Right atrium auricular region (tissue), 2 donors: ENCODE measurements around the gene ATXN2. TPM values are rescaled to one million over a fixed set of nuclear protein-coding genes. Genes with fewer than 3 reads are reported as not detected.
A peak's percentile ranks its signal among the peaks of the same experiment; 100 is the strongest.

ENCODE experiments used
- DNase-seq: peaks from one replicate; pipeline ENCODE4 v3.0.0-alpha.2; 2019; ENCODE audit warnings: low spot score
- H3K27ac ChIP-seq, 2 donors: fragments of 200-600 bp; sonication (generic); 1 replicate in 1 of 2; 2 replicates in 1 of 2; pipeline ENCODE4 v1.5.1; 2016 to 2019
- H3K27me3 ChIP-seq, 2 donors: fragments of 200-600 bp; sonication (generic); one replicate each; pipeline versions ENCODE4 v1.5.1 to v1.6.0; 2017 to 2019
- H3K36me3 ChIP-seq: fragments of 200-600 bp; sonication (generic); one replicate; pipeline ENCODE4 v1.5.1; 2016
- H3K4me1 ChIP-seq, 2 donors: fragments of 200-600 bp; sonication (generic); one replicate each; pipeline versions ENCODE4 v1.5.1 to v1.6.0; 2017 to 2019
- H3K4me3 ChIP-seq, 2 donors: fragments of 200-600 bp; sonication (generic); 1 replicate in 1 of 2; 2 replicates in 1 of 2; pipeline ENCODE4 v1.5.1; 2017 to 2019; ENCODE audit warnings: mild to moderate bottlenecking in 1 of 2, moderate library complexity in 1 of 2
- H3K9me3 ChIP-seq, 2 donors: fragments of 200-600 bp; sonication (generic); one replicate each; pipeline ENCODE4 v1.5.1; 2019
- CTCF ChIP-seq, 2 donors: fragments of 200-600 bp; sonication (generic); IDR thresholded peaks; one replicate each; pipeline ENCODE4 v1.5.1; 2019; ENCODE audit warnings: antibody characterized with exemption in 2 of 2
- total RNA-seq, 2 donors: library from RNA; depleted of rRNA; stranded (reverse); fragments of >200 nt; gene quantifications; one replicate each; pipeline ENCODE4 v1.1.0, GENCODE V29; 2016

ATXN2 gene
- total RNA-seq, 2 donors from 2014 or later: 33.4 to 36.6 TPM

GRCh38 chr12:111439657-111440151 is 159.4 kb downstream of the ATXN2 start:
- Histone ChIP-seq H3K36me3 (peaks cover 11% of the 10 kb centered on the region), H3K4me3 (no peak overlapping the region), H3K4me1 (peaks cover under 1 to 96% of the 10 kb centered on the region in 2 donors), H3K27me3 (no peaks in the 10 kb centered on the region), H3K27ac (peak overlapping the region; percentile 46), H3K9me3 (no peaks in the 10 kb centered on the region)
- no peak for DNase-seq
- TF ChIP-seq CTCF (IDR thresholded peaks at IDR 0.05): no peak

- H3K36me3 ChIP-seq: peaks cover 10% of the 10 kb centered on the region
- TF ChIP-seq CTCF (IDR thresholded peaks at IDR 0.05): no peak
- H3K4me1 ChIP-seq: peaks cover 0 to 96% of the 10 kb centered on the region in 2 donors
- H3K27me3 ChIP-seq: no peaks in the 10 kb centered on the region
- DNase-seq: no peak
- H3K4me3 ChIP-seq: no peak overlapping the region
- no peaks in the 10 kb centered on the region for H3K9me3 ChIP-seq
- H3K27ac ChIP-seq: peak overlapping the region; percentile 20 to 86
These were observed 160.6 kb downstream of the ATXN2 start for GRCh38 chr12:111438481-111438880.

GRCh38 chr12:111437816-111438454 is 161.2 kb downstream of the ATXN2 start:
- TF ChIP-seq CTCF (IDR thresholded peaks at IDR 0.05): no peak
- Histone ChIP-seq H3K27ac (peak overlapping the region; percentile 20 to 86), H3K9me3 (no peaks in the 10 kb centered on the region), H3K27me3 (no peaks in the 10 kb centered on the region), H3K4me1 (peaks cover 0 to 92% of the 10 kb centered on the region in 2 donors), H3K4me3 (no peak overlapping the region), H3K36me3 (peaks cover 4% of the 10 kb centered on the region)
- peak; percentile 84 for DNase-seq

GRCh38 chr12:111436811-111437210 is 162.3 kb downstream of the ATXN2 start:
- Histone ChIP-seq H3K4me1 (peaks cover 0 to 94% of the 10 kb centered on the region in 2 donors), H3K36me3 (no peaks in the 10 kb centered on the region), H3K9me3 (no peaks in the 10 kb centered on the region), H3K27ac (peak overlapping the region; percentile 8 to 86), H3K27me3 (no peaks in the 10 kb centered on the region), H3K4me3 (no peak overlapping the region)
- TF ChIP-seq CTCF (IDR thresholded peaks at IDR 0.05): no peak
- no peak for DNase-seq

- Histone ChIP-seq H3K4me3 (no peak overlapping the region), H3K4me1 (peaks cover 0 to 95% of the 10 kb centered on the region in 2 donors), H3K27ac (peak overlapping the region; percentile 8 to 86), H3K36me3 (no peaks in the 10 kb centered on the region), H3K9me3 (no peaks in the 10 kb centered on the region), H3K27me3 (no peaks in the 10 kb centered on the region)
- DNase-seq: no peak
- TF ChIP-seq CTCF (IDR thresholded peaks at IDR 0.05): no peak
These were observed 162.8 kb downstream of the ATXN2 start for GRCh38 chr12:111436266-111436665.
